ENCODE measurements around the gene EFHC1. TPM values are rescaled to one million over a fixed set of nuclear protein-coding genes. Genes with fewer than 3 reads are reported as not detected.

The EFHC1 gene
- total and polyA plus RNA-seq, 2 of the 13 experiments (the other 11 are each of a cell fraction or from before 2014, with no cell fraction given): 23.4 to 29.5 TPM

DNA sequence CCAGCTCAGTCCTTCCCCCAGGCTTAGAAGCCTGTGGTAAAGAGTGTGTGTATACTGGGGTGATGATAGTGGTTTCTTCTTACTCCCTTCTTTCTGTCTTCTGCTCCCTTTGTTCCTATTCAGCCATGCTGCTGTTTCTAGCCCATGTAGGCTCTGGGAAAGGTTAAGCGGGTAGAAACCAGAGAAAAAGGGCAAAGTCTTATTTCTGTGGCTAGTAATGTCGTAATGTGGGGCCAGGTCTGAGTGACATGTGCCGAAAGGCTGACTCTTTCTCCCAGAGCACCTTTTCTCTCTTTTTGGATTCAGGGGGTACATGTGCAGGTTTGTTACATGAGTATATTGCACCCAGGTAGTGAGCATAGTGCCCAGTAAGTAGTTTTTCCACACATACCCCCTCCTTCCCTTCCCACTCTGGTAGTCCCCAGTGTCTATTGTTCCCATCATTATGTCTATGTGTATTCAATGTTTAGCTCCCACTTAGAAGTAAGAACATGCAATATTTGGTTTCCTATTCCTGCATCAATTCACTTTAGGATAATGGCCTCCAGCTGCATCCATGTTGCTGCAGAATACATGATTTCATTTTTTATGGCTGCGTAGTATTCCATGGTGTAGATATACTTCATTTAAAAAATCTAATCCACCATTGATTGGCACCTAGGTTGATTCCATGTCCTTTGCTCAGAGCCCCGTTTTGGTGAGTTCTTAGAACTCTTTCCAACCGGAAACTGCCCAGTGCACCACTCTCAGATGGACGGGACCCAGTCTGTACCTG, 74.3 kb downstream of the EFHC1 start (continued):
- no peak for TF ChIP-seq ZNF431 (CRISPR knock-in tag; IDR thresholded peaks at IDR 0.05; ENCODE audit: borderline replicate concordance, low read depth)
- TF ChIP-seq, protein P1, sequence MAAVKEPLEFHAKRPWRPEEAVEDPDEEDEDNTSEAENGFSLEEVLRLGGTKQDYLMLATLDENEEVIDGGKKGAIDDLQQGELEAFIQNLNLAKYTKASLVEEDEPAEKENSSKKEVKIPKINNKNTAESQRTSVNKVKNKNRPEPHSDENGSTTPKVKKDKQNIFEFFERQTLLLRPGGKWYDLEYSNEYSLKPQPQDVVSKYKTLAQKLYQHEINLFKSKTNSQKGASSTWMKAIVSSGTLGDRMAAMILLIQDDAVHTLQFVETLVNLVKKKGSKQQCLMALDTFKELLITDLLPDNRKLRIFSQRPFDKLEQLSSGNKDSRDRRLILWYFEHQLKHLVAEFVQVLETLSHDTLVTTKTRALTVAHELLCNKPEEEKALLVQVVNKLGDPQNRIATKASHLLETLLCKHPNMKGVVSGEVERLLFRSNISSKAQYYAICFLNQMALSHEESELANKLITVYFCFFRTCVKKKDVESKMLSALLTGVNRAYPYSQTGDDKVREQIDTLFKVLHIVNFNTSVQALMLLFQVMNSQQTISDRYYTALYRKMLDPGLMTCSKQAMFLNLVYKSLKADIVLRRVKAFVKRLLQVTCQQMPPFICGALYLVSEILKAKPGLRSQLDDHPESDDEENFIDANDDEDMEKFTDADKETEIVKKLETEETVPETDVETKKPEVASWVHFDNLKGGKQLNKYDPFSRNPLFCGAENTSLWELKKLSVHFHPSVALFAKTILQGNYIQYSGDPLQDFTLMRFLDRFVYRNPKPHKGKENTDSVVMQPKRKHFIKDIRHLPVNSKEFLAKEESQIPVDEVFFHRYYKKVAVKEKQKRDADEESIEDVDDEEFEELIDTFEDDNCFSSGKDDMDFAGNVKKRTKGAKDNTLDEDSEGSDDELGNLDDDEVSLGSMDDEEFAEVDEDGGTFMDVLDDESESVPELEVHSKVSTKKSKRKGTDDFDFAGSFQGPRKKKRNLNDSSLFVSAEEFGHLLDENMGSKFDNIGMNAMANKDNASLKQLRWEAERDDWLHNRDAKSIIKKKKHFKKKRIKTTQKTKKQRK (IDR thresholded peaks at IDR 0.05; ENCODE audit: low read length): no peak
- TF ChIP-seq ZKSCAN1 (IDR thresholded peaks at IDR 0.05; ENCODE audit: low read length): no peak
- TF ChIP-seq SALL1 (CRISPR knock-in tag; IDR thresholded peaks at IDR 0.05): no peak
- no peak for TF ChIP-seq DNMT1 (CRISPR knock-in tag; IDR thresholded peaks at IDR 0.05)
- TF ChIP-seq ZNF282 (IDR thresholded peaks at IDR 0.05; ENCODE audit: partially characterized antibody): no peak
- TF ChIP-seq, protein P2, sequence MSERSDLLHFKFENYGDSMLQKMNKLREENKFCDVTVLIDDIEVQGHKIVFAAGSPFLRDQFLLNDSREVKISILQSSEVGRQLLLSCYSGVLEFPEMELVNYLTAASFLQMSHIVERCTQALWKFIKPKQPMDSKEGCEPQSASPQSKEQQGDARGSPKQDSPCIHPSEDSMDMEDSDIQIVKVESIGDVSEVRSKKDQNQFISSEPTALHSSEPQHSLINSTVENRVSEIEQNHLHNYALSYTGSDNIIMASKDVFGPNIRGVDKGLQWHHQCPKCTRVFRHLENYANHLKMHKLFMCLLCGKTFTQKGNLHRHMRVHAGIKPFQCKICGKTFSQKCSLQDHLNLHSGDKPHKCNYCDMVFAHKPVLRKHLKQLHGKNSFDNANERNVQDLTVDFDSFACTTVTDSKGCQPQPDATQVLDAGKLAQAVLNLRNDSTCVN (CRISPR knock-in tag; IDR thresholded peaks at IDR 0.05; ENCODE audit: borderline replicate concordance): no peak
- TF ChIP-seq SSRP1 (CRISPR knock-in tag; IDR thresholded peaks at IDR 0.05): no peak
- no peak for TF ChIP-seq ZNF790 (CRISPR knock-in tag; IDR thresholded peaks at IDR 0.05; ENCODE audit: borderline replicate concordance)
- TF ChIP-seq, protein P3, sequence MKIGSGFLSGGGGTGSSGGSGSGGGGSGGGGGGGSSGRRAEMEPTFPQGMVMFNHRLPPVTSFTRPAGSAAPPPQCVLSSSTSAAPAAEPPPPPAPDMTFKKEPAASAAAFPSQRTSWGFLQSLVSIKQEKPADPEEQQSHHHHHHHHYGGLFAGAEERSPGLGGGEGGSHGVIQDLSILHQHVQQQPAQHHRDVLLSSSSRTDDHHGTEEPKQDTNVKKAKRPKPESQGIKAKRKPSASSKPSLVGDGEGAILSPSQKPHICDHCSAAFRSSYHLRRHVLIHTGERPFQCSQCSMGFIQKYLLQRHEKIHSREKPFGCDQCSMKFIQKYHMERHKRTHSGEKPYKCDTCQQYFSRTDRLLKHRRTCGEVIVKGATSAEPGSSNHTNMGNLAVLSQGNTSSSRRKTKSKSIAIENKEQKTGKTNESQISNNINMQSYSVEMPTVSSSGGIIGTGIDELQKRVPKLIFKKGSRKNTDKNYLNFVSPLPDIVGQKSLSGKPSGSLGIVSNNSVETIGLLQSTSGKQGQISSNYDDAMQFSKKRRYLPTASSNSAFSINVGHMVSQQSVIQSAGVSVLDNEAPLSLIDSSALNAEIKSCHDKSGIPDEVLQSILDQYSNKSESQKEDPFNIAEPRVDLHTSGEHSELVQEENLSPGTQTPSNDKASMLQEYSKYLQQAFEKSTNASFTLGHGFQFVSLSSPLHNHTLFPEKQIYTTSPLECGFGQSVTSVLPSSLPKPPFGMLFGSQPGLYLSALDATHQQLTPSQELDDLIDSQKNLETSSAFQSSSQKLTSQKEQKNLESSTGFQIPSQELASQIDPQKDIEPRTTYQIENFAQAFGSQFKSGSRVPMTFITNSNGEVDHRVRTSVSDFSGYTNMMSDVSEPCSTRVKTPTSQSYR (CRISPR knock-in tag; IDR thresholded peaks at IDR 0.05; ENCODE audit: borderline replicate concordance): no peak
- no peak for TF ChIP-seq GABPB1 (CRISPR knock-in tag; IDR thresholded peaks at IDR 0.05)
- TF ChIP-seq, protein P4, sequence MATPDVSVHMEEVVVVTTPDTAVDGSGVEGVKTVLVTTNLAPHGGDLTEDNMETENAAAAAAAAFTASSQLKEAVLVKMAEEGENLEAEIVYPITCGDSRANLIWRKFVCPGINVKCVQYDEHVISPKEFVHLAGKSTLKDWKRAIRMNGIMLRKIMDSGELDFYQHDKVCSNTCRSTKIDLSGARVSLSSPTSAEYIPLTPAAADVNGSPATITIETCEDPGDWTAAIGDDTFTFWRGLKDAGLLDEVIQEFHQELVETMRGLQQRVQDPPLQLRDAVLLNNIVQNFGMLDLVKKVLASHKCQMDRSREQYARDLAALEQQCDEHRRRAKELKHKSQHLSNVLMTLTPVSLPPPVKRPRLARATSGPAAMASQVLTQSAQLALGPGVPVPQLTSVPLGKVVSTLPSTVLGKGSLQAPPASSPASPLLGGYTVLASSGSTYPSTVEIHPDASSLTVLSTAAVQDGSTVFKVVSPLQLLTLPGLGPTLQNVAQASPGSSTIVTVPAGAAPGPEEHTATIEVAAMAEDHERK (CRISPR knock-in tag; IDR thresholded peaks at IDR 0.05; ENCODE audit: low read depth): no peak
- no peak for TF ChIP-seq ZSCAN12 (CRISPR knock-in tag; IDR thresholded peaks at IDR 0.05)
- TF ChIP-seq, protein P5, sequence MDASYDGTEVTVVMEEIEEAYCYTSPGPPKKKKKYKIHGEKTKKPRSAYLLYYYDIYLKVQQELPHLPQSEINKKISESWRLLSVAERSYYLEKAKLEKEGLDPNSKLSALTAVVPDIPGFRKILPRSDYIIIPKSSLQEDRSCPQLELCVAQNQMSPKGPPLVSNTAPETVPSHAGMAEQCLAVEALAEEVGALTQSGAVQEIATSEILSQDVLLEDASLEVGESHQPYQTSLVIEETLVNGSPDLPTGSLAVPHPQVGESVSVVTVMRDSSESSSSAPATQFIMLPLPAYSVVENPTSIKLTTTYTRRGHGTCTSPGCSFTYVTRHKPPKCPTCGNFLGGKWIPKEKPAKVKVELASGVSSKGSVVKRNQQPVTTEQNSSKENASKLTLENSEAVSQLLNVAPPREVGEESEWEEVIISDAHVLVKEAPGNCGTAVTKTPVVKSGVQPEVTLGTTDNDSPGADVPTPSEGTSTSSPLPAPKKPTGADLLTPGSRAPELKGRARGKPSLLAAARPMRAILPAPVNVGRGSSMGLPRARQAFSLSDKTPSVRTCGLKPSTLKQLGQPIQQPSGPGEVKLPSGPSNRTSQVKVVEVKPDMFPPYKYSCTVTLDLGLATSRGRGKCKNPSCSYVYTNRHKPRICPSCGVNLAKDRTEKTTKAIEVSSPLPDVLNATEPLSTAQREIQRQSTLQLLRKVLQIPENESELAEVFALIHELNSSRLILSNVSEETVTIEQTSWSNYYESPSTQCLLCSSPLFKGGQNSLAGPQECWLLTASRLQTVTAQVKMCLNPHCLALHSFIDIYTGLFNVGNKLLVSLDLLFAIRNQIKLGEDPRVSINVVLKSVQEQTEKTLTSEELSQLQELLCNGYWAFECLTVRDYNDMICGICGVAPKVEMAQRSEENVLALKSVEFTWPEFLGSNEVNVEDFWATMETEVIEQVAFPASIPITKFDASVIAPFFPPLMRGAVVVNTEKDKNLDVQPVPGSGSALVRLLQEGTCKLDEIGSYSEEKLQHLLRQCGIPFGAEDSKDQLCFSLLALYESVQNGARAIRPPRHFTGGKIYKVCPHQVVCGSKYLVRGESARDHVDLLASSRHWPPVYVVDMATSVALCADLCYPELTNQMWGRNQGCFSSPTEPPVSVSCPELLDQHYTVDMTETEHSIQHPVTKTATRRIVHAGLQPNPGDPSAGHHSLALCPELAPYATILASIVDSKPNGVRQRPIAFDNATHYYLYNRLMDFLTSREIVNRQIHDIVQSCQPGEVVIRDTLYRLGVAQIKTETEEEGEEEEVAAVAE (CRISPR knock-in tag; IDR thresholded peaks at IDR 0.05; ENCODE audit: borderline replicate concordance): no peak
- no peak for TF ChIP-seq ARNT (IDR thresholded peaks at IDR 0.05)
- no peak for TF ChIP-seq RAD51 (IDR thresholded peaks at IDR 0.05; ENCODE audit: borderline replicate concordance)
